Mesodermal cell (in vitro differentiated cells): ENCODE measurements around the gene TCEANC.
"Not testable (repeated sequence)": the region's sequence is repeated elsewhere in the genome, so short reads cannot be mapped to it uniquely, and the experiment has no call there.

ENCODE experiments used
- H3K27ac ChIP-seq: 2 replicates; pipeline ENCODE4 v1.7.0; 2013; ENCODE audit warnings: mild to moderate bottlenecking, low read depth, low read length, moderate library complexity; ENCODE audit not compliant: severe bottlenecking
- H3K36me3 ChIP-seq: 2 replicates; pipeline ENCODE4 v1.7.1; 2013; ENCODE audit warnings: mild to moderate bottlenecking, low read length, moderate library complexity; ENCODE audit not compliant: control insufficient read depth, insufficient read depth
- H3K4me1 ChIP-seq: one replicate; pipeline ENCODE4 v1.7.1; 2013; ENCODE audit warnings: mild to moderate bottlenecking, low read length; ENCODE audit not compliant: insufficient read depth, control insufficient read depth, poor library complexity, severe bottlenecking
- H3K4me3 ChIP-seq: 2 replicates; pipeline ENCODE4 v1.7.0; 2013; ENCODE audit warnings: low read length, control low read depth, mild to moderate bottlenecking; ENCODE audit not compliant: insufficient read depth, poor library complexity, severe bottlenecking; ENCODE audit errors: extremely low read depth
- H3K9me3 ChIP-seq: 2 replicates; pipeline ENCODE4 v1.7.1; 2013; ENCODE audit warnings: mild to moderate bottlenecking, low read length, moderate library complexity; ENCODE audit not compliant: control insufficient read depth
- WGBS, 2 experiments: methylation state at CpG; one replicate each; pipeline ENCODE4 v1.1.5; 2013; ENCODE audit warnings: missing lambda C conversion rate in 2 of 2; ENCODE audit not compliant: insufficient coverage in 2 of 2; 5-methylcytosine and 5-hydroxymethylcytosine counted together

The TCEANC gene

GRCh38 chrX:13673016-13673415, 20.1 kb downstream of the TCEANC start:
- H3K4me1 ChIP-seq: no peaks in the 10 kb centered on the region
- H3K36me3 ChIP-seq: no peaks in the 10 kb centered on the region
- no peak overlapping the region for H3K27ac ChIP-seq
- no peak overlapping the region for H3K4me3 ChIP-seq
- H3K9me3 ChIP-seq: no peaks in the 10 kb centered on the region

GRCh38 chrX:13676885-13677284, 23.9 kb downstream of the TCEANC start:
- Histone ChIP-seq H3K4me1 (no peaks in the 10 kb centered on the region), H3K27ac (no peak overlapping the region), H3K4me3 (no peak overlapping the region), H3K36me3 (no peaks in the 10 kb centered on the region), H3K9me3 (no peaks in the 10 kb centered on the region)

- not testable (repeated sequence) for H3K36me3 ChIP-seq, H3K4me3 ChIP-seq, H3K9me3 ChIP-seq, H3K4me1 ChIP-seq, H3K27ac ChIP-seq
- WGBS, 2 experiments: no CpG with 5 or more reads among the region's 4 CpGs
These were observed 26.8 kb downstream of the TCEANC start for GRCh38 chrX:13679700-13680099.

- Histone ChIP-seq H3K27ac (no peak overlapping the region), H3K36me3 (no peaks in the 10 kb centered on the region), H3K4me1 (no peaks in the 10 kb centered on the region), H3K4me3 (no peak overlapping the region), H3K9me3 (no peaks in the 10 kb centered on the region)
- WGBS, 2 experiments: no CpG with 5 or more reads among the region's 7 CpGs
These were observed 28.7 kb downstream of the TCEANC start for GRCh38 chrX:13681595-13681994.

GRCh38 chrX:13684361-13684760, 31.4 kb downstream of the TCEANC start:
- Histone ChIP-seq H3K27ac (no peak overlapping the region), H3K4me3 (no peak overlapping the region), H3K36me3 (no peaks in the 10 kb centered on the region), H3K4me1 (no peaks in the 10 kb centered on the region), H3K9me3 (no peaks in the 10 kb centered on the region)
- WGBS, 2 experiments: 78 to 100% methylated on average over 1 to 2 of the region's 4 CpGs

GRCh38 chrX:13685126-13685763, 32.3 kb downstream of the TCEANC start:
- no peaks in the 10 kb centered on the region for H3K9me3 ChIP-seq
- H3K36me3 ChIP-seq: no peaks in the 10 kb centered on the region
- no peaks in the 10 kb centered on the region for H3K4me1 ChIP-seq
- no peak overlapping the region for H3K27ac ChIP-seq
- 86% methylated on average over 1 of the region's 3 CpGs; no CpG with 5 or more reads in 1 of the 2 experiments for WGBS, 2 experiments
- no peak overlapping the region for H3K4me3 ChIP-seq

- Histone ChIP-seq H3K9me3 (no peaks in the 10 kb centered on the region), H3K4me3 (no peak overlapping the region), H3K4me1 (peaks cover 6% of the 10 kb centered on the region), H3K36me3 (no peaks in the 10 kb centered on the region), H3K27ac (no peak overlapping the region)
- WGBS, 2 experiments: no CpG with 5 or more reads among the region's 1 CpG
These were observed 34.3 kb downstream of the TCEANC start for GRCh38 chrX:13687203-13687602.

- H3K9me3 ChIP-seq: no peaks in the 10 kb centered on the region
- no peak overlapping the region for H3K27ac ChIP-seq
- WGBS, 2 experiments: 0 to 12% methylated on average over 1 to 7 of the region's 13 CpGs
- H3K4me1 ChIP-seq: peaks cover 15% of the 10 kb centered on the region
- no peaks in the 10 kb centered on the region for H3K36me3 ChIP-seq
- peak overlapping the region; percentile 62 for H3K4me3 ChIP-seq
These were observed 35.5 kb downstream of the TCEANC start for GRCh38 chrX:13688384-13688957.

GRCh38 chrX:13688958-13689740, 36.2 kb downstream of the TCEANC start, which contains the start of gene RAB9A:
Gene RAB9A (plus strand): TSS chrX:13689128. CDS start chrX:13708747, 19,619 bp downstream.
- Histone ChIP-seq H3K4me1 (peaks cover 22% of the 10 kb centered on the region), H3K4me3 (peak within 1 kb of the TSS; percentile 62), H3K27ac (peak within 1 kb of the TSS; percentile 84), H3K9me3 (no peaks in the 10 kb centered on the region), H3K36me3 (no peaks in the 10 kb centered on the region)
- WGBS, 2 experiments: 0 to 2% methylated on average over 8 to 9 of the region's 68 CpGs

GRCh38 chrX:13689741-13690211, 36.8 kb downstream of the TCEANC start:
- no peaks in the 10 kb centered on the region for H3K9me3 ChIP-seq
- no peaks in the 10 kb centered on the region for H3K36me3 ChIP-seq
- peak overlapping the region; percentile 62 for H3K4me3 ChIP-seq
- H3K27ac ChIP-seq: peak overlapping the region; percentile 84
- peaks cover 27% of the 10 kb centered on the region for H3K4me1 ChIP-seq
- WGBS, 2 experiments: 0% methylated on average over 6 of the region's 16 CpGs; no CpG with 5 or more reads in 1 of the 2 experiments

GRCh38 chrX:13690836-13691235, 37.9 kb downstream of the TCEANC start:
- 92% methylated on average over 2 of the region's 3 CpGs; no CpG with 5 or more reads in 1 of the 2 experiments for WGBS, 2 experiments
- Histone ChIP-seq H3K27ac (no peak overlapping the region), H3K4me1 (peaks cover 27% of the 10 kb centered on the region), H3K4me3 (peak overlapping the region; percentile 62), H3K9me3 (no peaks in the 10 kb centered on the region), H3K36me3 (no peaks in the 10 kb centered on the region)
